Measurements from ENCODE around the gene FRMPD4. TPM values are rescaled to one million over a fixed set of nuclear protein-coding genes. Genes with fewer than 3 reads are reported as not detected.

FRMPD4 gene
- total RNA-seq, 2 donors from 2014 or later = 0.02 to 0.35 TPM

- DNase-seq = no peak
- H3K4me1 ChIP-seq = no peaks in the 10 kb centered on the region
- H3K4me3 ChIP-seq = no peak overlapping the region
- H3K9ac ChIP-seq (ENCODE audit: low read depth in 2 of 2, low read length in 2 of 2) = no peak overlapping the region
- no peak overlapping the region for H3K27ac ChIP-seq
- H3K9me3 ChIP-seq = no peaks in the 10 kb centered on the region
- H3K36me3 ChIP-seq = no peaks in the 10 kb centered on the region
- TF ChIP-seq, protein P1, sequence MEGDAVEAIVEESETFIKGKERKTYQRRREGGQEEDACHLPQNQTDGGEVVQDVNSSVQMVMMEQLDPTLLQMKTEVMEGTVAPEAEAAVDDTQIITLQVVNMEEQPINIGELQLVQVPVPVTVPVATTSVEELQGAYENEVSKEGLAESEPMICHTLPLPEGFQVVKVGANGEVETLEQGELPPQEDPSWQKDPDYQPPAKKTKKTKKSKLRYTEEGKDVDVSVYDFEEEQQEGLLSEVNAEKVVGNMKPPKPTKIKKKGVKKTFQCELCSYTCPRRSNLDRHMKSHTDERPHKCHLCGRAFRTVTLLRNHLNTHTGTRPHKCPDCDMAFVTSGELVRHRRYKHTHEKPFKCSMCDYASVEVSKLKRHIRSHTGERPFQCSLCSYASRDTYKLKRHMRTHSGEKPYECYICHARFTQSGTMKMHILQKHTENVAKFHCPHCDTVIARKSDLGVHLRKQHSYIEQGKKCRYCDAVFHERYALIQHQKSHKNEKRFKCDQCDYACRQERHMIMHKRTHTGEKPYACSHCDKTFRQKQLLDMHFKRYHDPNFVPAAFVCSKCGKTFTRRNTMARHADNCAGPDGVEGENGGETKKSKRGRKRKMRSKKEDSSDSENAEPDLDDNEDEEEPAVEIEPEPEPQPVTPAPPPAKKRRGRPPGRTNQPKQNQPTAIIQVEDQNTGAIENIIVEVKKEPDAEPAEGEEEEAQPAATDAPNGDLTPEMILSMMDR (IDR thresholded peaks at IDR 0.05) = no peak
- no peaks in the 10 kb centered on the region for H3K27me3 ChIP-seq
- intact Hi-C loops (cut with DNase I) = no loop called here
Observed at GRCh38 chrX:12648995-12649394, 510.7 kb downstream of the FRMPD4 start.

GRCh38 chrX:12657433-12657832 is 519.2 kb downstream of the FRMPD4 start:
- Histone ChIP-seq H3K9ac (ENCODE audit: low read depth in 2 of 2, low read length in 2 of 2) (no peak overlapping the region), H3K36me3 (no peaks in the 10 kb centered on the region), H3K4me1 (no peaks in the 10 kb centered on the region), H3K4me3 (no peak overlapping the region), H3K9me3 (no peaks in the 10 kb centered on the region), H3K27ac (no peak overlapping the region), H3K27me3 (no peaks in the 10 kb centered on the region)
- intact Hi-C loops (cut with DNase I) = no loop called here
- no peak for DNase-seq
- TF ChIP-seq, protein P1 (IDR thresholded peaks at IDR 0.05) = no peak

DNA sequence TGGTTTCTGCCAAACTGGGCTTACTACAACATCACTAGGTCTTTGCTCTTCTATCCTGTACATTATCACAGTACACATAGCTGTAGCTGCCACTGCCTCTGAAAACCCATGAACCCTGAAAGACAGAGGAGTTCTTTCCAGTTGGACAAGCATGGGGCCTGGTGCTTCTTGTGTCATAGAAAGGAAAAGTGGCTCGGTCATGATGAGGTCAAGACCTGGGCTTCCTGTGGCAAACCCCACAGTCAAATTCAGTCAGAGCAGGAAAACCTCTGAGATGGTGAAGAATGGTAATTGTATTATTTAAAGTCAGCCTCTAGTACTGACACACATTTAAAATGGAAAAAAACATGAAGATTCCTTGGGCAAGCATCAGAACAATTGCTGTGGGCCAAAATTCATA is 519.6 kb downstream of the FRMPD4 start:
- Histone ChIP-seq H3K27me3 (no peaks in the 10 kb centered on the region), H3K36me3 (no peaks in the 10 kb centered on the region), H3K4me1 (no peaks in the 10 kb centered on the region), H3K9ac (ENCODE audit: low read depth in 2 of 2, low read length in 2 of 2) (no peak overlapping the region), H3K9me3 (no peaks in the 10 kb centered on the region), H3K27ac (no peak overlapping the region), H3K4me3 (no peak overlapping the region)
- TF ChIP-seq, protein P1 (IDR thresholded peaks at IDR 0.05) = no peak
- no peak for DNase-seq
- intact Hi-C loops (cut with DNase I) = no loop called here

- DNase-seq = no peak
- intact Hi-C loops (cut with DNase I) = no loop called here
- TF ChIP-seq, protein P1 (IDR thresholded peaks at IDR 0.05) = no peak
- H3K9me3 ChIP-seq = no peaks in the 10 kb centered on the region
- no peaks in the 10 kb centered on the region for H3K27me3 ChIP-seq
- no peak overlapping the region for H3K9ac ChIP-seq (ENCODE audit: low read depth in 2 of 2, low read length in 2 of 2)
- H3K4me3 ChIP-seq = no peak overlapping the region
- H3K36me3 ChIP-seq = no peaks in the 10 kb centered on the region
- no peak overlapping the region for H3K27ac ChIP-seq
- H3K4me1 ChIP-seq = no peaks in the 10 kb centered on the region
Observed at GRCh38 chrX:12661464-12661863, 523.2 kb downstream of the FRMPD4 start.

GRCh38 chrX:12672367-12673106 is 534.3 kb downstream of the FRMPD4 start:
- no peak overlapping the region for H3K9ac ChIP-seq (ENCODE audit: low read depth in 2 of 2, low read length in 2 of 2)
- H3K4me1 ChIP-seq = no peaks in the 10 kb centered on the region
- no peak overlapping the region for H3K27ac ChIP-seq
- no peak for DNase-seq
- intact Hi-C loops (cut with DNase I) = no loop called here
- H3K9me3 ChIP-seq = no peaks in the 10 kb centered on the region
- TF ChIP-seq, protein P1 (IDR thresholded peaks at IDR 0.05) = no peak
- no peaks in the 10 kb centered on the region for H3K27me3 ChIP-seq
- H3K36me3 ChIP-seq = no peaks in the 10 kb centered on the region
- no peak overlapping the region for H3K4me3 ChIP-seq
